HG03575 (cell line): ENCODE measurements around the gene PAX5.
"Not testable (repeated sequence)": the region's sequence is repeated elsewhere in the genome, so short reads cannot be mapped to it uniquely, and the experiment has no call there.

ENCODE experiments used
- ATAC-seq: cut with Tn5 transposase; IDR thresholded peaks from one replicate; pipeline ENCODE4 v1.9.1; 2021; ENCODE audit not compliant: unreplicated experiment, insufficient number of reproducible peaks, low FRiP score; ENCODE audit errors: extremely low read depth

PAX5 gene

GRCh38 chr9:37033682-37034304, at the start of gene PAX5:
TSS of gene PAX5 (minus strand) at chr9:37034268. CDS start at chr9:37034031, 237 bp downstream.
- ATAC-seq = no peak

- no peak for ATAC-seq
Observed at GRCh38 chr9:37083654-37084053, 49.6 kb upstream of the PAX5 start.

- no peak for ATAC-seq
Observed at GRCh38 chr9:37082214-37082765, 48.2 kb upstream of the PAX5 start.

- not testable (repeated sequence) for ATAC-seq
Observed at GRCh38 chr9:37081507-37081906, 47.4 kb upstream of the PAX5 start.

GRCh38 chr9:37080165-37080628, 46.1 kb upstream of the PAX5 start:
- ATAC-seq = not testable (repeated sequence)

GRCh38 chr9:37079370-37080164, 45.5 kb upstream of the PAX5 start:
- ATAC-seq = no peak

GRCh38 chr9:37074790-37075189, 40.7 kb upstream of the PAX5 start:
- ATAC-seq = not testable (repeated sequence)

- no peak for ATAC-seq
Observed at GRCh38 chr9:37066139-37066725, 32.2 kb upstream of the PAX5 start.

- ATAC-seq = no peak
Observed at GRCh38 chr9:37062336-37062735, 28.3 kb upstream of the PAX5 start.

- no peak for ATAC-seq
Observed at GRCh38 chr9:37061768-37062167, 27.7 kb upstream of the PAX5 start.

GRCh38 chr9:37060833-37061232, 26.8 kb upstream of the PAX5 start:
- ATAC-seq = no peak

GRCh38 chr9:37056046-37056920, 22.2 kb upstream of the PAX5 start:
- ATAC-seq = no peak

GRCh38 chr9:37054363-37054720, 20.3 kb upstream of the PAX5 start:
- not testable (repeated sequence) for ATAC-seq

GRCh38 chr9:37053684-37054362, 19.8 kb upstream of the PAX5 start:
- ATAC-seq = no peak

GRCh38 chr9:37046683-37047082, 12.6 kb upstream of the PAX5 start:
- ATAC-seq = no peak

GRCh38 chr9:37042421-37042820, 8.4 kb upstream of the PAX5 start:
- no peak for ATAC-seq

GRCh38 chr9:37040508-37041127, 6.5 kb upstream of the PAX5 start:
- ATAC-seq = no peak

- no peak for ATAC-seq
Observed at GRCh38 chr9:37038943-37039464, 4.9 kb upstream of the PAX5 start.
